GM19025 (cell line): ENCODE data around the gene NT5C1A.

Experiments
- ATAC-seq: cut with Tn5 transposase; IDR thresholded peaks from one replicate; pipeline ENCODE4 v1.9.1; 2021; ENCODE audit warnings: mild to moderate bottlenecking, low read depth, moderate library complexity; ENCODE audit not compliant: unreplicated experiment

Gene NT5C1A

DNA sequence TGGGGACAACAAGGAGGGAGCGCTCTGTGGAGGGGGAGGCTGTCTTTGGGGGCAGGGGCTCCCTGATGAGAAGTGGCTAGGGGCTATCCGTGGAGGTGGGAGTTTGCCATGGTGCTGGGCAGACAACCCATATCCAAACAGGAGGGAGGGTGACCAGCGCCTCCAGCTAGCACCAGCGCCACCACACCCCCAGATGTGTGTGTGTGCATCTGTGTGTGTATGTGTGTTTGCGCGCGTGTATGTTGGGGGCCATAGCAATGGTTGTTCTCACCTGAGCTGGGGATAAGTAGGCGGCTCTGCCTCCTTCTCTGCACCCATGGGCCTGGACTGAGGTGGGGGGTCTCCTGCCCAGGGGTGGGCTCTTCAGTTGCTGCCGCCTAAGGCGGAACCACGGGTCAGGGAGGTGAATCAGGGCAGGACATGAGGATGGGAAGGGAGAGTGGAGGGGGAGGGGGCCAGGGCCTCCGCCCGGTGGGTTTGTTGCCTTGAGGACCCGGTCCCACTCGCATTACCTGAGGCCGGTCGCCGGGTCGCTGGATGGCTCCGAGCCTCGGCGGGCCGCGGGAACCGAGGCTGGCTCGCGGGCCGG is 19.0 kb upstream of the NT5C1A start:
- no peak for ATAC-seq

DNA sequence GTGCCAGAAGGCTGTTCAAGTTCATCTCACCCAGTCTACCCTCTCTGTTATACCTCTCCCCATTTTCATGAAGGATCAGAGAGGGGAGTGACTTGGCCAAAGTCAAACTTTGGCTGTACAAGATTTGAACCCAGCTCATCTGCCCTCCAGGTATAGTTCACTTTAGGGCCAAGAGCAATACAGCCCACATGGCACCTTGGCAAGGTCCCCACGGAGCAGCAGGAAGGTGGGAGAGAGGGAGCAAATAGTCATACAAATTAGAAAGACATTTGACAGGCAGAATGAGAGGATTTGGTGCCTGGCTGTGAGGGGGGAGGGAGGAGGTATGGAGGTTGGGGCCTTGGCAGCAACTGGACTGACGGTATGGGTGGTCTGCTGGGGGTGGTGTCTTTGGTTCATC is 18.3 kb upstream of the NT5C1A start:
- ATAC-seq, result no peak

DNA sequence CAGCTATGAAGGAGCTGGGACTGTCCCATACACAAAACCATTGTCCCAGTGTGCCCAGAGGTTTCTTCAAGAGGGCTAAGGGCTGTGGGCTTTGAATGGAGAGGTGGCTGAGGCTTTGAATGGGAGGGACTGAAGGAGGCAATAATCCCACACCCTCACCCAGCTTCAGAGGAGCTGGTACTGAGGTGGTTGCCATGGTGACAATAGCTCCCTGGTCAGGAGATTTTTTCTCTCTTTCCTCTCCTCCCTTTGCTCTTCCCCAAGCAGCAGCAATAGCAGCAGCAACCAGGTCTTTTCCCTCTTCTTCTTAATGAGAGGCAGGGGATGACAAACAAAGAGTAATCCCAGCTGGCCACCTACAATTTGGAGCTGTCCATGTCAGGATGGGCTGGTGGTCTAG is 17.7 kb upstream of the NT5C1A start:
- ATAC-seq, result no peak

DNA sequence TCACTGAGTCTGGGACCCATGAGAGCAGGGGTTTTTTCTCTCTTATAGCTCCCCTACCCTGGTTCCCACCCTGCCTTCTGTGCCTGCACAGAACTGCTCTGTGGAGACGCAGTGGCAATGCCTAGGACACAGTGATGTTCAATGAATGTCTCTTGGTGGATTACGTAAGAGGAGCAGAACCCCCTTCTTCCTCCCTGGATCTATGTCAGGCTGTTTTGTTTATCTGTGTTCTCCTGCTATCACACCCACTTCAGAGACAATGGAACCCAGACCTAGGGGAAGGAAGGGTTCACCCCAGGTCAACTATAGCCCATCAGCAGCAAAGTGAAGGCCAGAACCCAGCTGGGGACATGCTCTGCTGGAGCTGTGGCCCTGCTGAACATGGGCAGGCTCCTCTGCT is 17.3 kb upstream of the NT5C1A start:
- no peak for ATAC-seq

DNA sequence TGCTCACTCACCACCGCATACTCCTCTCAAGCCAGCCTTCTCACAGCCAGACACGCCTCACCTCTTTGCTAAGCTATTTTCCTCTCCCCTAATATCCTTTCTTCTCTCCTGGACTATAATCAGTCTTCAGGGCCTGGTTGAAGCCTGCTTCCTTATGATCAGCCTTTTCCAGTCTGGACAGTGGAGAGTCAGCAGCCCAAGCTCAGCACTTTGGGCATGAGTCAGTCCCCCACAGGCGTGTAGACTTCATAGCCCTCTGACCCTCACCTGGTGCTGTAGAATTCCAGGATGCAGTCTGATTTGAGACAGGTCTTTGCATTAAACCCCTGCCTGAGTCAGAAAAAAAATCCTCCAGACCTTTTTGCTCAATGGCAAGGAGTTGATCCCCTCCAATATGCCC is 16.8 kb upstream of the NT5C1A start:
- no peak for ATAC-seq

DNA sequence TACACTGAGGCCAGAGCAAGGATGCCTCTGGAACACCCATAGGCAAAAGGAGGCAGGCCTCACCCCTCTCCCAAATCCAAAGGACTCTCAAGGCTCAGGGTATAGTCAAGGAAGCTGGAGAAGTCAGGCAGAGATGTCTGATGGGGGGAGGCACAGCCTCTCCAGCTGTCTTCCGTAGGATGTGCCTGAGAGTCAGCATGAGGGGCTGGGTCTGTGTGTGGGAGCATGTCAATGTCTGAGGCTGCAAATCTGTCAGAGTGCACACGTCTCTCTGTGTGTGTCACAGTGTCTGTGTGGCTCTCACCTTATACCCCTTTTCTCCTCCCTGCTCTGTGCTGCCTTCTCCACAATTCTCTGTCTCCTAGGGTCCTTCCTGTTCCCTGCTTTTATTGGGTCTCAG is 15.3 kb upstream of the NT5C1A start:
- ATAC-seq, result no peak

DNA sequence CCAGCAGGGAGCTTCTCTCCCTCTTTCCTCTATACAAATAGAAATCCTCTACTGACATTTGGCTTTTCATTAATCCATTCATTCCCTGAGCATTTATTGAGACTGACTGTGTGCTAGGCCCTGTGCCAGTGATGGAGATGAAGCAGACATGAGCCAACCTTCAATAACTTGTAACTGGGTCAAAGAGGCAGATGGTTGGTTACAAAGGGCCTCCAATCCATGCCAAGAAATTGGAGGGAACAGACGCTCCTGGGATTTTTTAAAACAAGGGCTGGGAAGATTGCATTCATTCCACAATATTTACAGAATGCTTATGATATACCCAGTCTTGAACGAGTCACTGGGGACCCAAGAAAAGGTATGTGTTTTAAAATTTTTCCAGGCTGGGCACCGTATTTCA is 13.2 kb upstream of the NT5C1A start:
- no peak for ATAC-seq

DNA sequence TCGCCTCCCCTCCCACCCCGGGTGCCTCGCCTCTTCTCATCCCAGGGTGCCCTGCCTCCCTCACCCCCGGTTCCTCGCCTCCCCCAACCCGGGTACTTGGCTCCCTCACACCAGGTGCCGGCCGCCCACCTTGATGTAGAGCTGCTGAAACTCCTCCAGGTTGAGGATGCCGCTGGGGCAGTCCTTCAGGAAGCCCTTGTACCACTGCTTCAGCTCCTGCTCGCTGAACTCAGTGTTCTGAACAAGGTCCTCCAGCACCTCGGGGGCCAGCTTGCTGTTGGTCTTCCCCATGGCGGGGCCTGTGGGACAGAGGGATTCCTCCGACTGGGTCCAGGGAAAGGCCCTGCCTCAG is 12.4 kb upstream of the NT5C1A start:
- no peak for ATAC-seq

DNA sequence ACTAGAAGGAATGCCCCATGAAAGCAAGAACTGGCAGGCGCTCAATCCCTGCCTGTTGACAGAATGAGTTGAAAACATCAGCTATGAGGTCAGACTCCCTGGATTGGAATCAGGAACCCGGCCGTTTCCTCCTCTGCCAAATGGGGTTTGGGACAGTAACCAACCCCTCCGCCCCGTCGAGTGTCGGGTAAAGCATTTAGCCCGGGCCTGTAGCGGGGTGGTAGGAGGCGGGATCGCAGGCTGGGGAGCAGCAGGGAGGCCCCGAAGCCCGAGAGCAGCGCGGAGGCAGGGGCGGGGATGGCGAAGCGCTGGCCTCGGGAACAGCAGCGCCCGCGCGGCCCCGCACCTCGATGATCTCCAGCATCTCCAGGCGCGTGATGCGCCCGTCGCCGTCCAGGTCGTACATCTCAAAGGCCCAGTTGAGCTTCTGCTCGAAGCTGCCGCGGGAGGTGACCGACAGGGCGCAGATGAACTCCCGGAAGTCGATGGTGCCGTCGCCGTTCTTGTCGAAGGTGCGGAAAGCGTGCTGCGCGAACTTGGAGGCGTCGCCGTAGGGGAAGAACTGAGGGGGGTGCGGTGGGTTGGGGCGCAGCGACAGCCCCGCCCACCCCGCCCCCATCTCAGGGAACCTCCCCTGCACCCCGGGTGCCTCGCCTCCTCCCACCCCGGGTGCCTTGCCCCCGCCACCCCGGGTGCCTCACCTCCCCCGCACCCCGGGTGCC is 11.8 kb upstream of the NT5C1A start:
- no peak for ATAC-seq

DNA sequence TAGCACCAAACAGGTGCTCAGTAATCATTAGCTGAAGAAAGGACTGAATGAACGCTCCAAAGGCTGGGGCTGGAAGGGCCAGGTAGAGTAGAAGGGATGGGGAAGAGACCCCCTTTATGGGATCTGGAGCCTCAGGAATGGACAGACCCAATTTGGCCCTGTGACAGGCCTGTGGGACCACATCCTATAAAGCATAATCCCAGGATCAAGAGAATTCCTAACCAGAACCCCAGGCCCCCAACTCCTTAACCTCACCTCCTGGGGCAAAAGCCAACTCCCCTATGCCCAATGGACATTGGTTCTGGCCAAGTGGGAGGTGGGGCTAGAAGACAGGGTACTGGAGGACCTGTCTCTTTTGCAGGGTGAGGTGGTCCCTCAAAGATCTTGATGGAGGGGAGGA is 10.1 kb upstream of the NT5C1A start:
- no peak for ATAC-seq

DNA sequence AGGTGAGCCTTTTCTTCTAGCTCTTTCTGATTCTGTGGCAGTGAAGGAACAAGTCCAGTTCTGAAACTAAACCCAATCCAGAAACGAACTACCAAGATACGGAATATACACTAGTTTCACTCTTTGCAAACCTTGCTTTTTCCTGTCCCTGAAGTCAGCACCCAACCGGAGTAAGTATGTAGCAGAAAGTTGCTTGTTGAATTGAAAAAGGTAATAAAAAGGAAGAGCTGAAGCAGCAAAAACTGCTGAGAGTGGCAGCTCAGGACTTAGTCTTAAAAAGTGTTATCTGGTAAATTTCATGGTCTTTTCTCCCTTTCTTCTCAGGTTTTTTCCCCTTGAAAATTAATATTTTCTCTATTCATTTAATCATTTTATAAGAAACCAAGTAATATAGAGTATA is 9.4 kb upstream of the NT5C1A start:
- no peak for ATAC-seq

DNA sequence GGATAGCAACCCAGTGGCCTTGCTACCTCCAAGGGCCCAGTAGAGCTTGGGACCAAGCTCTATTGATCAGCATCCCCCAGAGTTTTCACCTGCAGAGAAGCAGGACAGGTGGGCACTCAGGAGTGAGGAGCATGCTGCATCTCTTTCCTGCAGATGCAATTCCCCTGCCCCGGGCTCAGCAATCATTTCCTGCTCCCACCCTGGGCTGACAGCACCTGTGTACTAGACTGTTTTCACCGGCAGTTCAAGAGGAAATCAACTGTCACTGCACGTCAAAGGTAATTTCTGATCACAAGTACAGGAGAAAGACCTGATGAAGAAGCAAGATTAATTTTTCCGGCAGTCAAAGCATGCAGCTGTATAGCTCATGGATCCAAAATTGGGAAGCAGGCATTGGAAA is 8.8 kb upstream of the NT5C1A start:
- no peak for ATAC-seq

DNA sequence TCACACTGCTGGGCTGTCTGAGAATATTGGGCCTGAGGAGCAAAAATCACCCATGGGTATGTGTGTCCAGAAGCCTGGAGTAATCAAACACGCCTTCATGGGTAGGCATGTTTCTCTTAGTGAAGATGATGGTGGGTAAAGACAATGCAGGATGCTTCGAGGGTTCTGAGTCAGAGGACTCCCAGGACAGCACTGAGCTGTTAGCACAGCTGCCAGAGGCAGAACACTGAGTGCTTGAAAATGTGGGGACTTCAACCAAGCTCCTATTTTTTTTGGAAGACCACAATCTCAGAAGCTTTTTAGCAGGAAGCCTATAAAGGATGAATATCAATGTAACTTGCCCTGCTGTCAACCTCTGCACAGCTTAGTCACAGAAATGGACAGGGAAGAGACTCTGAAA is 7.9 kb upstream of the NT5C1A start:
- no peak for ATAC-seq

DNA sequence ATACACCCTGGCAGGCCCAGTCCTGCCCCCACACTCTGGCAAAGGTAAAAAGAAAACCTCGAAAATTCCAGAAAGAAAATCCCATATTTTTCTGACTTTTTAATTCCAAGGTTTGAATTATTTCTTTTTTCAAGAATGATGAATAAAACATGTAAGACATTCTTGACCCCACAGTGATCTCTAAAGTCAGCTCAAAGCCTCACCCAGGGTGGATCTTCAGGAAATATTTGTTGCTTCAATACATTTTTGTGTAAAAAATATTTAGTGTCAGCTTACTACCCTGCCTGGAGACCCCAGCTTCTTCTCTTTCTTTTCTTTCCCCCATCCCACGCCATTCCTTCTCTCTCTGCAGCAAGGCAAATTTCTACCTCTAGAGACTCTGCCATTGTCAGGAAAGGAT is 7.0 kb upstream of the NT5C1A start:
- no peak for ATAC-seq

DNA sequence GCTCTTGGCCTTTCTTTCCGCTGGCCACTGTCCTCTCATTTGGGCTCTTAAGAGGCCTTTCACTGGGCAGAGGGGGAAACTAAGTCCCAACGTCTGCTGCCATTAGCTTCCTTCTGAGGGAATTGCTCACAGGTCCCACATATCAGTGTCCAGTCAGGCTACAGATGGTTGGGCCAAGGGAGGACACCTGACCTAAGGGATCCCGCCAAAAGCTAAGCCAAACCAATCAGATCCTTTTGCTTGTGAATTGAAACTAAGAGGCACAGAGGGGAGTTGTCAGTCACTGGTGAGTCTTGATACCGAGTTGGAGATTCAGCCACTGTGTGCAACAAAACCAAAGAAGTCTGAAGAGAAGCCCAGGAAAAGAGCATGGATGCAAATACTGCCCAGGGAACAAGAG is 5.7 kb upstream of the NT5C1A start:
- ATAC-seq, result no peak

DNA sequence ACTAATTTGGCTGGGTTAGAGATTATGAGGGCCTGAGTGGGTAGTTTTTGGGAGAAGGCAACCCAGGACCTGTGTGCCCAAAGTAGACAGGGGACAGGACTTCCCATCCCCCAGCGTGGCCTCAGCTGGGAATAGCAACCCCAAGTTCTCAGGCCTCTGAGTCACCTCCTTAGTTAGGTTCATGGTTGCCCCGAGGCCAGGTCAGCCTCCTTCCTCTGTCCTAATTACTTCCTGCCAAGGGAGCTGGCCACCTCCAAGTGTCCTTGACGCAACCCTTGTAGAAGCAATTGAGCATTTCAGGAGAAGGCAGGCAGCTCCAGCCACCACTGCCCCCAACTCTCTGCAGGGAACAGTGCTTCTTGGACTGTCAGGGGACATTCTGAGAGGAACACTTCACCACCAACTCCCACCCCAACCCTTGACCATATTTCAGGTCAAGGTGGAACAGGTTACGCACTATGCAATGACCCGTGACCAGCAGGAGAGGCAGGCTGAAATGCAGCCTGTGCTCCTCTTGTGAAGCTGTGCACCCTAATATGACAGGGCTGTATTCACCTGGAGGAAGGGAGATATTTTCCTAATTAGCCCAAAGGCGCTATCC is 5.1 kb upstream of the NT5C1A start:
- no peak for ATAC-seq

DNA sequence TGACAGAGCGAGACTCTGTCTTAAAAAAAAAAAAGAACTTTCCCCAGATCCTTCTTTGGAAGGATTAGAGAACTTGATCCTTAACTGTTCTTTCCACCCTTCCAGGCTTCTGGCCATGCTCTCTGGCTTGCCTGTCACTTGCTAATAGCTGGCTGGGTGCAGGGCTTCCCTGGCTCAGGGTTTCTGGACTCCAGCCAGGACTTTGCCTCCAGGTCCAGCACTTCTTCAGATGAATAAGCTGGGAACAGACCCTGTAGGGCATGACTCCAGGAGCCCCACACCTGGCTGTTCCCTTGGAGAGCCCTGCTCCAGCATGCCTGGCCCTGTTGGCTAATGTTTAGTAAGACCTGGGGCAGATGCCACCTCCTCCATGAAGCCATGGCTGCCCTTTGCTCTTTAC is 3.3 kb upstream of the NT5C1A start:
- no peak for ATAC-seq

DNA sequence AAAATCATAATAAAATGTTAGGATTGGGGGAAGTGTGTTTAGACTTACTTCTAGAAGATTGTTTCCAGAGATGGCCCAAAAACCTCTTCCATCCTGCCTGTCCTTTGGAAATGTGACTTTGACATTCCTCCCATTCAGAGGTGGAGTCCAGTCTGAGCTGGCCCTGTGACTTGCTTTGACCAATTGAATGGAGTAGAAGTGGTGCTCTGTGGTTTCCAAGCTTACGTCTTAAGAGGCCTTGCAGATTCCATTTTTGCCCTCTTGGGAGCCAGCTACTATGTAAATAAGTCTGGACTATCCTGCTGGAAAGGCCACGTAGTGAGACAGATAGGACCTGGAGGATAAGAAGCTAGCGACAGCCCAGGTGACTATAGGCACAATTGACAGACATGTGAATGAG is 1.3 kb upstream of the NT5C1A start:
- no peak for ATAC-seq

DNA sequence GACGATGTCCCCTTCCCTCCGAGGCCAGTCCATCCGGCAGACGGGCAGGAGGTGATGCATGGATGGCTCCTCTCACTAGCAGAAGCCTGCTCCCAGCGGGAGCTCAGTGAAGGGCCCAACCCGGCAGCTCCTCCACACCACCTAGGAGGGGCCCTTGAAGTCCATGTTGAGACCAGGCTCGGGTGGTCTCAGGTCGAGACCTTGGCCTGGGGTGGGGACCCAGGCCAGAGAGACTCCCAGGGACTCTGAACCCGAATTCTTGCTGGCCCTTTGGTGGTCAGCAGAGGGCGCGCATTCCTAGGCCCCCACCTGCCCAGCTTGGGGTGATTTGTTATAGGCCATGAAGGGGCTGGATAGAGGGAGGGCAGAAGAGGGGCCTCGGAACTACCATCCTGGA is 642 bp upstream of the NT5C1A start:
- no peak for ATAC-seq

DNA sequence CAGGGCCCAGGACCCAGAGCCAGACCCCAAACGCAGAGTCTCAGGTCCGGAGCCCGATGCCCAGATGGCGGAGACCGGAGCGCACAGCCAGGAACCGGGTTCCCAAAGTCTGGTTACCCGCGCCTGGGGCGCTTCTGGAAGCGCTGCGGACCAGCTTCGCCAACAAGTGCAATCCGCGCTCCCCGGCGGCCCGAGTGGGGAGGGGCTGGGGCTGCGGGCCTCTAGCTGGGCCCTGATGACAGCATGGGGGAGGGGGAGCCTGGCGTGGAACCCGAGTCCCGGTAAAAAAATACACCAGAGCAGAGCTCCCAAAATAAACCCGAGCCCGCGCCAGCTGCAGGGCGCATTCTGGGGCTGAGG is 494 bp downstream of the NT5C1A start:
- no peak for ATAC-seq

DNA sequence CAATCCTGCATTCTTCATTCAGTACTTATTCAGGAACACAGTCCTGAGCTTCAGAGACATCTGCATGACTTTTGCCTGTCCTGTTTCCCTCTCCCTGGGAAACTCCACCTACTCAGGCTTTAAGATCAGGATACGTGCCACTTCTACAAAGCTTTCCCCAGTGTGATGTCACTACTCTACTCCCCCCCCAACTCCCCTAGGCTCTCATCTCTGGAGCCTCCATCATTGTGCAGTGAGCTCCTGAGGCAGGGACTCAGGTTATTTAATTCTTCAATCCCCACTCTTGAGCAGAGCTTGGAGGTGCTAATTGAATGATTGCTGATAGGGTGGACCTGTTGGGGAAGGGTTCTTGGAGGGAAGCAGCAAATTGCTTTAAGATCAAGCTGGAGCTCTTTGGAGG is 1.2 kb downstream of the NT5C1A start:
- ATAC-seq, result no peak

DNA sequence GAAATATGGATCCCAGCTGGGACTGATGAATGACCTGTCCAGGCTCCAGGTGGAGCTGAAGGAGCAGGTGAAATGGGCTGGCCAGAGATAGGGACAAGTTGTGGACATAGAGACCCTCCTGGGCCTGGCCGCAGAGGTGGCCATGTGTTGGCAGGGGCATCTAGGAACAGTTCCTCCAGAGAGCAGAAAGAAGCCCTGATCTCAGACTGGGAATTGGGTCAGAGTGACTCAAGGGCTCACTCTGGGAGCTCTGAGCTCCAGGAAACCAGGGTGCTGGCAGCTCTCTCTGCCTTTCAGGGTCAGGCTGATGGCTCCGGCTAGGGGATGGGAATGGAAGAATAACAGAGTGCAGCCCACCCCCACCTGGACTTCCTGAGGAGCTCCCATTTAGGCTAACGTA is 3.0 kb downstream of the NT5C1A start:
- no peak for ATAC-seq

DNA sequence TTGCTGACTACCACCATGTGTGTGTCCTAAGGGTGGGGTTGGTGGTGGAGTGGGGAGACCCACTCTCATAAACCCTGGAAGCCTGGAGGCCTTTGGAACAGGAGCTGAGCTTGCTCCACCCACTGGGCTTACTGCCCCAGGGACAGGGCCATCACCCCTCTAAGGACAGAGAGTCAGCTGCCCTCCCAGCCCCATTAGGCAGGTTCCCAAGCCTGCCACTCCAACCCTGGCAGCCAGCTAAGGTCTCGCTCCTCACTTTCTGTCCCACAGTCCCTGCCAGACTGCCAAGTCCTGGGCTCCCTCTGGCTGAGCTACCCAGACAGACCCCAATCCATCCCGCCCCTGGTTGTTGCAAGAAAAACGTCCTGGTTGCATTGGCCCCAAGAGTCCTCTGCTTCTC is 3.8 kb downstream of the NT5C1A start:
- ATAC-seq, result no peak
